ENCODE measurements around the gene DES.
"Not testable (repeated sequence)": the region's sequence is repeated elsewhere in the genome, so short reads cannot be mapped to it uniquely, and the experiment has no call there.

DES gene

DNA sequence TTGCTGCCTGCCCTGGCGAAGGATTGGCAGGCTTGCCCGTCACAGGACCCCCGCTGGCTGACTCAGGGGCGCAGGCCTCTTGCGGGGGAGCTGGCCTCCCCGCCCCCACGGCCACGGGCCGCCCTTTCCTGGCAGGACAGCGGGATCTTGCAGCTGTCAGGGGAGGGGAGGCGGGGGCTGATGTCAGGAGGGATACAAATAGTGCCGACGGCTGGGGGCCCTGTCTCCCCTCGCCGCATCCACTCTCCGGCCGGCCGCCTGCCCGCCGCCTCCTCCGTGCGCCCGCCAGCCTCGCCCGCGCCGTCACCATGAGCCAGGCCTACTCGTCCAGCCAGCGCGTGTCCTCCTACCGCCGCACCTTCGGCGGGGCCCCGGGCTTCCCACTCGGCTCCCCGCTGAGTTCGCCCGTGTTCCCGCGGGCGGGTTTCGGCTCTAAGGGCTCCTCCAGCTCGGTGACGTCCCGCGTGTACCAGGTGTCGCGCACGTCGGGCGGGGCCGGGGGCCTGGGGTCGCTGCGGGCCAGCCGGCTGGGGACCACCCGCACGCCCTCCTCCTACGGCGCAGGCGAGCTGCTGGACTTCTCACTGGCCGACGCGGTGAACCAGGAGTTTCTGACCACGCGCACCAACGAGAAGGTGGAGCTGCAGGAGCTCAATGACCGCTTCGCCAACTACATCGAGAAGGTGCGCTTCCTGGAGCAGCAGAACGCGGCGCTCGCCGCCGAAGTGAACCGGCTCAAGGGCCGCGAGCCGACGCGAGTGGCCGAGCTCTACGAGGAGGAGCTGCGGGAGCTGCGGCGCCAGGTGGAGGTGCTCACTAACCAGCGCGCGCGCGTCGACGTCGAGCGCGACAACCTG lies at the start of gene DES:
TSS of gene DES (plus strand) at position 223 of the 857 bp plus-strand sequence. CDS start at position 309, 86 bp downstream.
- DNase-seq: no peak

DNA sequence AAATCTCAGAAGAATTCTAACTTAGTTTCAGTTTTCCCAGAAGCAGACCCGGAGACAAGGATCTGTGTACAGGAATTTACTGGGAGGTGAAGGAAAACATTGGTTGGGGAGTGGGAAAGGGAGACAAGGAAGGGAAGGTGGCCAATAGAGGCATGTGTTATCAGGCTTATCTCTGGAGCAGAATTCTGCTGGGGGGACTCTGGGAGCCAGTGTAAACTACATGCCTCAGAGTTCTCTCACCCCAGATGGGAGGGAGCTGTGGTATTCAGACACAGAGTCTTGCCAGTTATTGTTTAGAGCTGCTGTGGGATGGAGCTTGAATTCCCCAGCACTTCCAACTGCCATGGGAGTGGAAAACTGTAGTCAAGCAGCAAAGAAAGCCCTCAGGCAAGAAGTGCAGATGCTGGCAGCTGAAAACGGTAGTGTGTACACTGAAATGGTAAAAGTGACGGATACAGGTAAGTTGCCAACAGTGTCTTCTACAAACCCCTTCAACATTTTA lies 49.4 kb upstream of the DES start:
- no peak for DNase-seq

- no peak for DNase-seq
Measured at GRCh38 chr2:219369447-219369861, 48.7 kb upstream of the DES start.

DNA sequence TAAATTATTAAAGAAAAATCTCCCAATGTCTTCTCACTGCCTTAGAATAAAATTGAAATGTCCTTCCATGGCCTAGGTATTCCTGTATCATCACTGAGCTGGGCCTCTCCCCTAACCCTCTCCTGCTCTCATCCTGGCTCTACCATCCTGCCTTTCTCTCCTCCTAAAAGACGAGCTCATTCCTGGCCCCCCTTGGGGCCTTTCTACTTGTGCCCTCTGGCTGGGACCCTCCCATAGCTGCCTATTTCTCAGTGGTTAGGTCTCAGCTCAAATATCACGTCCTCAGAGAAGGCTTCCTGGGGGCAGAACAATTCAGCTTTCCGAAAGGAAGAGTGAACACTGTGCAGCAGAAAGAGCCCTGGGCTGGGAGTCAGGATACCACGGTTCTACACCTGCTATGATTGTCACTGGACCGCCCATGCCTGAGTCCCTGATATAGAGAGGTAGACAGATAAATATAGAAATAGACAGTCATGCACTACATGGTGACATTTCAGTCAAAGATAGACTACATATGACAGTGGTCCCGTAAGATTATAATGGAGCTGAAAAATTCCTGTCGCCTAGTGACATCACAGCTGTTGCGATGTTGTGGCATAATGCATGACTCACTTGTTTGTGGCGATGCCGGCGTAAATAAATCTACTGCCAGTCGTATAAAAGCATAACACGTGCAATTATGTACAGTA lies 39.9 kb upstream of the DES start:
- DNase-seq: no peak

DNA sequence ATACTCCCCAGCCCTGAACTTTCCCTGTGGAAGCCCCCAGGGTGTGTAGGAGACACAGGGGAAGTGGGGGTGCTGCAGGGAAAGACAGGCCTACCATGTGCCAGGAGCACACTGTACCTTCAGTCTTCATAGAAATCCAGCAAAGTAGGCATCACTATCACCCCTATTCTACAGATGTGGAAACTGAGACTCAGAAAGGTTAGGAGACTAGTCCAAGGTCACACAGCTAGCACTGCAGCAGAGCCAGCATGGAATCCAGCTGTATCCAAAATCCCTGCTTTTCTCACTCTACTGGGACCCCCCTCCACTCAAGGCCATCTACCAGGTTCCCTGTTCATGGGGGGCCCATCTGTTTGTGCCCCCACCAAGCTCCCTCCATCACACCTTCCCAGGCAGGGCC lies 37.3 kb upstream of the DES start:
- DNase-seq: no peak

DNA sequence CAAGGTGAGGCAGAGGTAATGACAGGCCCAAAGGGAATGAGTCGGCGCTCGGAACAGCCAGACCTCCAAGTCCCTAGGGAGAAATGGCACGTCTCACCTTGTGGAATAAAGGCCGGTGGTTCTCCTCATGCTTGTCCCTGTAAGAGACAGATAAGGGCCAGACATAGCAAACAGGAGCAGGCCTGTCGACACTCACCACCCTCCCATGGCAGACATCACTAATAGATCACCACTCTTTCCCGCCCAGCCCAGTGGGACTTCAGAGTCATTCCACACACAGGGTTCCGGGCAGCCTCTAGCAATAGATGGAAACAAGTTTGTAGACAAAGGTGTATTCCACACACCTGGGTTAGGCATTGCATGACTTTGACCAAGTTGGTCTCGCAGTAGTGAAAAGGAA lies 36.7 kb upstream of the DES start:
- no peak for DNase-seq

- DNase-seq: no peak
Measured at GRCh38 chr2:219384083-219384713, 34.0 kb upstream of the DES start.

DNA sequence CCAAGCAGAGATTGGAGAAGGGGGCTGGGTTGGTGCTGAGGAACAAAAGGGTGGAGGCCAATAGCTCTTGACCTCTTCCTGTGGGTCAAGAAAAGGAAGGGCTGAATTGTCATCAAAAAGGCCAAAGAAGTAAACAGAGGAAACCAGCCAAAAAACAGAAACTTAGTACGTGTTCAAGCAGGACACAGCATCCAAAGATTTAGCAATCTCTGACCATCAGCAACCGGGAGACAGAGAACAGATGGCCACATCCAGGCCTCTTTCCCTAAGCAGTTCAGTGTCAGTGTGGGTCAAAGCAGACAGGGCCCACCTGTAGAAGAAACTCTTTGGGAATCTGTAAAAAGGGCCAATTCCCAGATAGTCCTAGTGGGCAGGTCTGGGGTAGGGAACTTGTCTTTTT lies 33.3 kb upstream of the DES start:
- no peak for DNase-seq

DNA sequence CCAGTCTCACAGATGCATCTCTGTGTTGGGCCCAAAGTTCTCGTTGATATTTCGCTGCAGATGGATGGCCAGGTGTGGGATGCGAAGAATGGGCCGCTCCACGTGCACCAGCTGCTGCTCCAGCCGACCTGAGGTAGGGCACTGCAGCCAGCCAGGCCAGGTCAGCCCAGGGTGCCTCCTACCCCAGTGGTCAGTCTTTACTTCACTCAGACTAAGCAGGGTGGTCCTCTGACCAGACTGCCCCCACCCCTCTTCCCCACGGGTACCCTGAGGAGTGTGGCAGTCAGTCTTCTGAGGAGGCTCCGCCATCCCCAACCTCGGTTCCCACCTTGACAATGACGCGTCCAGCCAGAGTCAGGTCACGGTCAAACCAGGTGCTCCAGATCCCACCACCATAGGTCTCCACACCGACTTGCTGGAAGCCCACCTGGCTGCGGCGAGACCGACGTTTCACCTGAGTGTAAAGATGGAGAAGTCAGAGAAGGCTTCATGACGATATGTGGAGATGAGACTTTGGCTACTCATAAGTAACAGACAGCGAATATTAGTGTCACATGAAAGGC lies 32.1 kb upstream of the DES start:
- DNase-seq: no peak

- DNase-seq: no peak
Measured at GRCh38 chr2:219386532-219387280, 31.5 kb upstream of the DES start.

- DNase-seq: peak; percentile 92 to 95
Measured at GRCh38 chr2:219387306-219388120, 30.7 kb upstream of the DES start, which contains the start of gene DNPEP. Gene DNPEP (minus strand): TSS chr2:219387912. CDS start chr2:219387794, 118 bp downstream.

DNA sequence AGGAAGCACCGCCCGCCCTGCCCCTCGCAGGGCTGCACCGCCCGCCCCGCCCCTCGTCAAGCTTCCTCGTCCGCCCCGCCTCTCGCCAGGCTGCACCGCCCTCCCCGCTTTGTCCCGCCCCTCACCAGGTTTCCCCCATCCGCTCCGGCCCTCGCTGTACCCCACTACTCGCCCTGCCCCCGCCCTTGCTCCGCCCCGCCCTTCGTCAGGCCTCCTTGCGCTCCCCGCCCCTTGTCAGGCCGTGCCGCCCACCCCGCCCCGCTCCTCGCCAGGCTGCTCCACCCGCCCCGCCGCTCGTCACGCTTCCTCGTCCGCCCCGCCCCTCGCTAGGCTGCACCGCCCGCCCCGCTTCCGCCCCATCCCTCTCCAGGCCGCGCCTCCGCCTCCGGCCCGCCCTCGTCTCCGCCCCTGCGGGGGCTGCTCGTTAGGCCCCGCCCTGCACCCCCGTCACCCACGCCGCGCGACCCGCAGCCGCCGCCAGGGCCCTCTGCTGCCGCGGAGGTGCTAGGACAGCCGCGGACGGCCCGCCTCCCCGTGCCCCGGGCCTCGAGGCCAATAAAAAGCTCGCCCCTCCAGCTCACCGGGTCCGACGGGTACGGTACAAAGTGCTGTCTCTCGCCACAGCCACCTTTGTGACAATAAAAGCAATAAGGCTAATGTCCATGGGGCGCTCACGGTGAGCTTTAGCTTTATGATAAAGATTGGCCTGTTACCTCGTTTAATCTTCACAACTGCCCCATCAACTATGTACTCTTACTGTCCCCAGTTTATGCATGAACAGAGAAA lies 29.9 kb upstream of the DES start:
- peak; percentile 98 to 99 for DNase-seq

GRCh38 chr2:219388907-219389156 lies 29.3 kb upstream of the DES start:
- no peak for DNase-seq

GRCh38 chr2:219392754-219393153 lies 25.4 kb upstream of the DES start:
- no peak for DNase-seq

- not testable (repeated sequence) for DNase-seq
Measured at GRCh38 chr2:219395056-219395455, 23.1 kb upstream of the DES start.

DNA sequence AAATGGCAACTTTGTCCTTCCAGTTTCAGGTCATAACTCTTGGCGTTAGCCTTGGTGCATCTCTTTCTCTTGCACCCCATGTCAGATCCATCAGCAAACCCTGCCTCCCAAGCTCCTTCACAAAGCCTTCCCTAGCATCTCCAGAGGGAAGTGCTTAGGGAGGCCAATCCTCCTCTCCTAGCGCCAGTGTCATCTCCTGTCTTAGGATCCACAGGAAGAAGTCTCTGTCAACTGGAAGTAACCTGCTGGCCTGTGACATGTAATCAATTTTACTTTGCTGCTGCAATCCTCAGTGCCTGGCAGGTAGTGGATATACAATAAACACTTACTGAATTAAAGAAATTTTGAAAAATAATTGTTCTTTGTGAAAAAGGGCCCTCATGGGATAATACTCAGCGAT lies 22.6 kb upstream of the DES start:
- no peak for DNase-seq

- DNase-seq: no peak
Measured at GRCh38 chr2:219396863-219397457, 21.2 kb upstream of the DES start.

GRCh38 chr2:219398721-219399363 lies 19.3 kb upstream of the DES start:
- DNase-seq: no peak

DNA sequence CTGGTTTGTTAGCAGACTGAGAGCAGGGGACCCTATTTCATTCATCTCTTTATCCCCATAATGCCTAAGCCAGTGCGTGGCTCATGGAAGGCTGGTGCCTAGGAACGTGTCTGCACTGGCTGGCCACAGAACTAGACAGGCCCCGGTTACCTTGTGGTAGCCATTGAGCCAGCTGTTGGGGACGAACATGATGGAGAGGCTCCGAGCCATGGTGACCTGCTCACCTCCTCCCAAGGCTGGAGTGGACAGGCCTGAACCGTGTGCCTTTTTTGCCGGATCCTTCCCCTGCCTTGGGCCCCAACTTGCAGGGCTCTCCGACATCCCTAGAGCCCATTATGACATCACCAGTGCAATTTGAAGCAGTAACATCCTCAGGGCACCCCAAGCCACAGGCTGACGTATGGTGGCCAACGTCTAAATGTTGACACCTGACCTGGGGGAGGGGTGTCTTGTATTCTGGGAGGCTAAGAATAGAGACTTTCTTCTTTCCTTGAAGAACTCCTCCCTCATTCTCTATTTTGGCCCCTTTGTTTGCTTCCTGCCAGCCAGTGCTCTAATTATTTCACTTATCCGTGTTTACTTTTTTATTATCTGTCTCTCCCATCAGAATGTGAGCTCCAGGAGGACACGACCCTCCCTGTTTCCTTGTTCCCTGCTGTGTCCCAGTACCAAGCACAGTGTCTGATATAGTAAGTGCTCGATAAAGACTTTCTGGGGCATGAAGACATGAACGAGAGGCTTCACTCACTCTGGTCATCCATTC lies 18.3 kb upstream of the DES start:
- no peak for DNase-seq

Data from CD4-positive, alpha-beta T cell treated with Interleukin-1 beta for 1 hour (primary cell).